ENCODE results near the gene BHMT2.
A peak's percentile ranks its signal among the peaks of the same experiment; 100 is the strongest.

Gene BHMT2, protein sequence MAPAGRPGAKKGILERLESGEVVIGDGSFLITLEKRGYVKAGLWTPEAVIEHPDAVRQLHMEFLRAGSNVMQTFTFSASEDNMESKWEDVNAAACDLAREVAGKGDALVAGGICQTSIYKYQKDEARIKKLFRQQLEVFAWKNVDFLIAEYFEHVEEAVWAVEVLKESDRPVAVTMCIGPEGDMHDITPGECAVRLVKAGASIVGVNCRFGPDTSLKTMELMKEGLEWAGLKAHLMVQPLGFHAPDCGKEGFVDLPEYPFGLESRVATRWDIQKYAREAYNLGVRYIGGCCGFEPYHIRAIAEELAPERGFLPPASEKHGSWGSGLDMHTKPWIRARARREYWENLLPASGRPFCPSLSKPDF

DNA sequence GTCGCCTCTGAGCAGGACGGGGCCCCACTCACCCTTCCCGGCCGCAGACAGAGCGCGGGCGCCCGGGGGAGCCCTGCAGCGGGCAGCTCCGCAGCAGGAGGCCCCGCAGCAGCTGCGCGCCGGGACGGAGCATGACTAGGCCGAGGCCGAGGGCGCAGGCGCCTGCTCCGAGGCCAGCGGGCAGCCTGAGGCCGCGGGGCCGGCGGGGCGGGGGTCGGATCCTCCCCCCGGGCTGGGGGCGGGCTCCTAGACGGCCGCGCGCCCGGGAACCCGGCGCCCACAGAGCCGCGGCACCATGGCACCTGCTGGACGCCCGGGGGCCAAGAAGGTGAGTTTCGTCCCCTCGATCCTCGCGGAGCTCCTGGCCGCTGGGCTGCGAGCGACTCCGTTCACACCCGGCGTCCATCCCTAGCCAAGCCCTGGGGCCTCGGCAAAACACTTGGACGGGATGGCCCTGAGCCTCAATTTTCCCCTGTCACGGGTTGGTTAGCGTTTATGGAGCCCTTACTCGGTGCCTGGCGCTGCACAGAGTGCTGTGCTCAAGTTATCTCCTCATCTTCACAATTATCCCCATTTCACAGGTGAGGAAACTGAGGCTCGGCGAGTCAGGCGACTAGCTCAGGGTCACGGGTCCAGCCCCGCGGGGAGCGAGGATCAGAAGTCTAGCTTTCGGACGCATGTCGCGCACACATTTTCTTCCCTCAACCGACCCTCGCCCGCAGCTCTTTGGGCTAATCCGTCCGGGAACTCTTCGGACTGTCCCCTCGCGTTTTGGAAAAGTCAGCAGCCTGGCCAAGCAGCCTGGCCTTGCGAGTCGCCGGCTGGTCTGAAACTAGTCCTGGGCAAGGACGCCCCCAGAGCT, at the start of gene BHMT2, which contains the start of gene DMGDH:
Gene BHMT2 (plus strand): TSS at position 280 of the 862 bp plus-strand sequence. CDS start 16 bp downstream, at position 296.
Gene DMGDH (minus strand): TSS at position 187 of the 862 bp plus-strand sequence. CDS start 54 bp downstream, at position 133.
- DNase-seq (ENCODE audit: extremely low read depth, low read depth) = no peak
- TF ChIP-seq, protein P1, sequence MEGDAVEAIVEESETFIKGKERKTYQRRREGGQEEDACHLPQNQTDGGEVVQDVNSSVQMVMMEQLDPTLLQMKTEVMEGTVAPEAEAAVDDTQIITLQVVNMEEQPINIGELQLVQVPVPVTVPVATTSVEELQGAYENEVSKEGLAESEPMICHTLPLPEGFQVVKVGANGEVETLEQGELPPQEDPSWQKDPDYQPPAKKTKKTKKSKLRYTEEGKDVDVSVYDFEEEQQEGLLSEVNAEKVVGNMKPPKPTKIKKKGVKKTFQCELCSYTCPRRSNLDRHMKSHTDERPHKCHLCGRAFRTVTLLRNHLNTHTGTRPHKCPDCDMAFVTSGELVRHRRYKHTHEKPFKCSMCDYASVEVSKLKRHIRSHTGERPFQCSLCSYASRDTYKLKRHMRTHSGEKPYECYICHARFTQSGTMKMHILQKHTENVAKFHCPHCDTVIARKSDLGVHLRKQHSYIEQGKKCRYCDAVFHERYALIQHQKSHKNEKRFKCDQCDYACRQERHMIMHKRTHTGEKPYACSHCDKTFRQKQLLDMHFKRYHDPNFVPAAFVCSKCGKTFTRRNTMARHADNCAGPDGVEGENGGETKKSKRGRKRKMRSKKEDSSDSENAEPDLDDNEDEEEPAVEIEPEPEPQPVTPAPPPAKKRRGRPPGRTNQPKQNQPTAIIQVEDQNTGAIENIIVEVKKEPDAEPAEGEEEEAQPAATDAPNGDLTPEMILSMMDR (IDR thresholded peaks at IDR 0.05; ENCODE audit: low read depth, low read length, missing control alignments) = no peak
- H3K4me3 ChIP-seq (replicated peaks; ENCODE audit: low read depth, low read length) = peak within 1 kb of the TSS; percentile 21

DNA sequence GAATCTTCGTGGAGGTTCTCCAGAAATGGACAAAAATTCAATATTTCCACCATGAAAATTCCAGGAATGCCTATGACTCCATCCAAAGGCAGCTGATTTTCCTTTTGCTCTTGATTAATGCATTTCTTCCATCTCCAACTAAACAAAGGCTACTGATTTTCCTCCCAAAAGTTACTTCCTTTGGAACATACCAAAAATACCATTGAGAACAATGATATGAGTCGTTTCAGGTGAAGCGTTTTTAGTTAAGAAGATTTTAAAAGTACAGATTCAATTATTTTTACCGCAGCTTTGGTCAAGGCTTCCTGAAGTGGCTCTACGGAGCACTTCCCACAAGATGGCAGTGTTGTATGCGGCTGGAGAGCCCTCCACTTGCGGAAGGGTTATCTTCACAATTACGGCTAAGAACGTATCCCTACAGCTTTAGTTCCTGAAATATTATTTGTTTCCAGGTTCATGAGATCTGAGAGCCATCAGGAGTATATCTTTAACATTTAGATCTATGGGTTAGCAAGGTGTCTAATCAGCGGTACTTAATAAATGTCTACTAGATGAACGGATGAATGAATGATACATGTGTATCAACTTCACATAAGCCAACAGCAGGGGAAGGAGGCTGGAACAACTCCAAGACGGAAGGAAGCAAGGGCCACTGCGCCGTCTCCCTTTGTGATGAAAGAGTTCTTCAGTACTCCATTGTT, 48.6 kb upstream of the BHMT2 start:
- no peak overlapping the region for H3K4me3 ChIP-seq (replicated peaks; ENCODE audit: low read depth, low read length)
- DNase-seq (ENCODE audit: extremely low read depth, low read depth) = peak; percentile 35

DNA sequence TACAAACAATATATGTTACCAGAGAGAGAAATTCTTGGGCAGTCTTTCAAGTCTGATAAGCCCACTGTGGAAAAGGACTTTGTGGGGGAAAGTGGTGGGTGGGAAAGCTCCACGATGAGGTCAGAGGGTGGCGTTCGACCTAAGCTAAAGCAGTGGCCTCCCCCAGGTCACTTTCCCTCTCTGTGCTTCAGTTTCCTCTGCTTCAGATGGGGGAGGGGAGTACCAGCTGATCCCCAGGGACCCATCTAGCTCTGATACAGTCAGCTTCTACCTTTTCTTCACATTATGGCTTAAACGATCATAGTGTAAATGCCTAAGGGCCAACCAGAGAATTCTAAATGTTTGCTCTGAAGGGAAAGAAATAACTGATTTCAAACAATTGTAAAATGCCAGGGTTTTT, 47.8 kb upstream of the BHMT2 start:
- no peak overlapping the region for H3K4me3 ChIP-seq (replicated peaks; ENCODE audit: low read depth, low read length)
- DNase-seq (ENCODE audit: extremely low read depth, low read depth) = no peak
- TF ChIP-seq, protein P1 (IDR thresholded peaks at IDR 0.05; ENCODE audit: low read depth, low read length, missing control alignments) = no peak

More for the DNA sequence above, 48.6 kb upstream of the BHMT2 start:
- TF ChIP-seq, protein P1 (IDR thresholded peaks at IDR 0.05; ENCODE audit: low read depth, low read length, missing control alignments) = peak; percentile 92

DNA sequence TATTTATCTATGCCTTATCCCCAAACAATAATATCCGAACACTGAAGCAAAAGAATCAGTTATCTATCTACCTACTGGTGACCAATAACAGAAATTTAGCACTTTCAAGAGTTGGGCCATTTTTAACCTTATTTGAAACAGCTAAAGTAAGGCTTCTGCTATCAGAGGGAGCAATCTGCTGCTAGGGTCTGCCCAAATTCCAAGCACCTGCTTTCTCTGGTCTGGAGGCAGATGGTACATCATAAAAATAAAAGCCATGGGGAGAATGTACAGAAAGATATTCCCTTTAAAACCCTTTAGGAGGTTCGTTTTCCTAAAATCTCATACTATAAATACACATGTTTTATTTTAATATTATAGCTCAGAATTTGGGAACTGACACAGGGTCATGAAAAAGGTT, 46.8 kb upstream of the BHMT2 start:
- no peak for DNase-seq (ENCODE audit: extremely low read depth, low read depth)
- H3K4me3 ChIP-seq (replicated peaks; ENCODE audit: low read depth, low read length) = no peak overlapping the region
- TF ChIP-seq, protein P1 (IDR thresholded peaks at IDR 0.05; ENCODE audit: low read depth, low read length, missing control alignments) = no peak

DNA sequence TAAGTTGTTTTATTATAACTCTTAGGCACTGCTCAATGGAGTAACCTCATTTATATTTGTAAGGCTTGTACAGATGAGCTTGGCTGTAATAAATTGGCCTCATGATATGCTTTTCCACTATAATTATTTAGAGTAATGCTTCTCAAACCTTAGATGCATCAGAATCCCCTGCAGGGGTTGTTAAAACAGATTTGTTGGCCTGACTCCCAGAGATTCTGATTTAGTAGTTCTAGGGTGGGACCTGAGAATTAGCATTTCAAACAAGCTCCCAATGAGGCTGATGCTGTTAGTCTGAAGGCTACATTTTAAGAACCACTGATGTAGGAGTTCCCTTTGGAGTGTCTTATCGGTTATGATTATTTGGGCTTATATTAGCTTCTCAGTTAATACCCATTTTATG, 46.2 kb upstream of the BHMT2 start:
- no peak overlapping the region for H3K4me3 ChIP-seq (replicated peaks; ENCODE audit: low read depth, low read length)
- DNase-seq (ENCODE audit: extremely low read depth, low read depth) = no peak
- TF ChIP-seq, protein P1 (IDR thresholded peaks at IDR 0.05; ENCODE audit: low read depth, low read length, missing control alignments) = no peak

DNA sequence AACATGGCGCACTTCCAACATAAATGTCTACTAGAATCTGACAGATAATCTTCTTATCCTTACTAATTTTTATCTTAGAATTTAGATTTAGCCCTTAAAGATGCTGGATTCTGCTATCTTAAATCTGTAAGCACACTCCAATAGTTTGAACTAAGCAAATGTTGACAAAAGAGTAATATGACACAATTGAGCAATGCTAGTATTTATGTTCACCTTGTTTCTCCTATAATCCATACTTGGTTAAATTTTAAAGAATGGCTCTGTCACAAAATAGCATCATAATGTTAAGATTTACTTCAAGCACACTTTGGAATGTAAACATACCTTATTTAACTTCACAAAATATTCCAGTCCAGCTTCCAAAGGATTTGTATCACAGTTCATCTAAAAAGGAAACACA, 45.6 kb upstream of the BHMT2 start:
- TF ChIP-seq, protein P1 (IDR thresholded peaks at IDR 0.05; ENCODE audit: low read depth, low read length, missing control alignments) = no peak
- DNase-seq (ENCODE audit: extremely low read depth, low read depth) = no peak
- H3K4me3 ChIP-seq (replicated peaks; ENCODE audit: low read depth, low read length) = no peak overlapping the region

All from HFF-Myc (cell line).